Activated CD4-positive, alpha-beta T cell treated with anti-CD3 and anti-CD28 coated beads, Interleukin-2, amount 50 U/mL, for 16 hours (primary cell): ENCODE data around the gene POPDC2.
A peak's percentile ranks its signal among the peaks of the same experiment; 100 is the strongest.

Experiments used
- DNase-seq: peaks from one replicate; pipeline ENCODE4 v3.0.0-alpha.2; 2020

The POPDC2 gene

DNA sequence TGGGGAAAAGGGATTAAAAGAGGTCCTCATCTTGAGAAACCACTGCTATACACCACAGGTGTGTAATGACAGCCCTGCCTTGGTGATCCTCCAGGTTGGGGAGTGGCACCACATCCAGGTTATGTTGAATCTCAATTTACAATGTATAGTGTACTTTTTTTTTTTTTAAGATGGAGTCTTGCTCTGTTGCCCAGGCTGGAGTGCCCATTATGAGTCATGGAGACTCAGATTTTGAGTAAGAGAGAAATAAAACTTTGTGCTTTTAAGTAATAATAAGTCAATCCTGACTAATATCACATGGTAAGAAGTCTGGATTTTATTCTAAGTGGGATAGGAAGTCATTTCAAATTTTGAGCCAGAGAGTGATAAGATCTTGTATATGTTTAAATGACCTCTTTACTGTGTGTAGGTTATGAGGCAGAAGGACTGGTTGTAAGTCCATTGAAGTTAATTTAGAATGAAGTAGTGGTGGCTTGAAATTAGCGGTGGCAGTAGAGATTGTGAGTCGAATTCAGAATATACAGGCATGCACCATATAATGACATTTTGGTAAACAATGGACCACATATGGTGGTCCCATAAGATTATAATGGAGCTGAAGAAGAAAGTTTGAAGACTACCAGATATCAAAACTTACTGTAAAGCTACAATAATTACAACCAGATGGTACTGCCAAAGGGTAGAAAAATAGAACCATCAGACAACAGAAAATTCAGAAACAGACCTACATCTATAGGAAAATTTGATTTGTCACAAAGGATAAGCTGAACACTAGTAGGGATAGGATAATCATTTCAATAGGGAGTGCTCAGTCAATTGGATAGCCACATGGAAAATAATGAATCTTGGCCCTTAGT, 20.7 kb downstream of the POPDC2 start:
- DNase-seq: peak; percentile 80

DNA sequence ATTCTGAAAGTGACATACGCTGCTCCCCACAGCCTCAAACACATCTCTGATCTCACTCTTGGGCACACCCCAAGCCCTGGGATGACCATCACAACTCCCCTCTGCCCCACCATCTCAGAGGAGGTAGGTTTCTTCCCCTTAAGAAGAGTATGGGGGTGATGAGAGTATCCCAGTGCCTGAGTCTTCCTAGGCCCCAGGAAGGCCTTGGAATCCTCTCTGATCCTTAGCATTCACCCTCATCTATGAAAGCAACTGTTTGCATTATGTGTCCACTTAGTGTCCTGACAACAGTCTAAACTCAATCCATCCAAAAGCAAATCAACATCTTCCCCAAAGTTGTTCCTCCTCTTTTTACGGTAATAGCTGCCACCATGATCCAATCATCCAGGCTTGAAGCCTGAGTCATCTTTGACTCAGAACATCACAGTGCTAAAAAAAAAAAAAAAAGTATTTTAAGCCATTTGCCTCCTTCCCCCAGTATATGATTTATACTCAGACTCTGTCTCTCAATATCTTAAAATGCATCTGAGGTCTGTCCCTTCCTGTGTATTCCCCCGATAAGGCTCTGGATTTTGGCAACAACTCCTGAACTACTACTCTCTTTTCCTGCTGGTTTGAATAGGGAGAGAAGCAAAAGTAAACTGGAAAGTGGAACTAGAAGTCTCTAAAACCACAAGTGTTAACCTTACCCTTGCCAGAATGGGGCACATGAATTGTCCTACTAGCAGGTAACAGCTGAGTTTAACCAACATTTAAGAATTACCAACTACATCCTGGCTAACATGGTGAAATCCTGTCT, 22.5 kb downstream of the POPDC2 start:
- peak; percentile 73 for DNase-seq

DNA sequence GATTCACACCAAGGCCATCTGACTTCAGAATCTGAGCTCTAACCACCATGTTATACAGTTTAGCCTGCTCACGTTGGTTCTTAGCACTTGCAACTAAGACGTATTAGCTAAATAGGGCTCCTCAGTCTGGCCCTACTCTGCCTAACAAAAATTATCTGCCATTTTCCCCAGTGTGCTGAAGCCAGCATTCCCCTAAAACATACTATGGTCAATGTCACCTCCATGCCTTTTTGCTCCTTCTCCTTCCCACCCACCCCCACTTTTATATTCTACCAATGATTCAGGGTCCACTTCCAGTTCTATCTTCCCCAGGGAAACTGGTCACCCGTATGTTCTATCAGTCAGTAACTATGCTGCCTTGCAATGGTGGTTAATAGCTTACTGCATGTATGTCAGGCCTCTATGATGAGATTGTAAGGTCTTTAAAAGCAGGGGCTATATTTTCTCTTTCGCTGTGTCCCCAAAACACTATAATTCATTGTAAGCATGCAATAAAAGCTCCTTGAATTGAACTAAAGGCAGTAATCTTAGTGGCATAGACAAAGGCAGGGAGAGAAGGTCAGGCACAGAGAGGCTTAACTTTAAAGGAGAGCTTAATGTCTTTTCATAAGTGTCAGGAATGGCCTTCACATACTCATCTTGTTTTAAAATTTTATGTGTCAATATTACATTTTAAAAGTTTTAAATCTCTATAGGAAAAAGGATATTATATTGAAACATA, 23.3 kb downstream of the POPDC2 start:
- DNase-seq: no peak

DNA sequence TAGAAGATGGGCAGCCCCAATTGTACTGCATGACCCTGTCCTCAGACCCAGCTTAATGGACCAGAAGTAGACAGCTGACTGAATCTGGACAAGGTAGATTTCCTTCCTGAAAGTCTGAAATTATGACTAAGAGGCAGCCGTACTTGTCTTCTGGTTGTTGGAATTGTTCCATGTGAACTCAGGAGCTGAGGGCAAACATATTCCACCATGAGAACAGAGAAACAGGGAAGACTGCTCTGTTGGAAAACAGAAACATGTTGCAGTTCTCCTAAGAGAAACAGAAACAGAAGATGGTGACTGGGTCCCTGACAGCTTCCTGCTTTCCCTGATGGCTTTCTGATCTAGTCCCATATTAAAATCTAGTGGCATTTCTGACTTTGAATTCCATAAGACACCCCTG, 24.1 kb downstream of the POPDC2 start:
- no peak for DNase-seq

DNA sequence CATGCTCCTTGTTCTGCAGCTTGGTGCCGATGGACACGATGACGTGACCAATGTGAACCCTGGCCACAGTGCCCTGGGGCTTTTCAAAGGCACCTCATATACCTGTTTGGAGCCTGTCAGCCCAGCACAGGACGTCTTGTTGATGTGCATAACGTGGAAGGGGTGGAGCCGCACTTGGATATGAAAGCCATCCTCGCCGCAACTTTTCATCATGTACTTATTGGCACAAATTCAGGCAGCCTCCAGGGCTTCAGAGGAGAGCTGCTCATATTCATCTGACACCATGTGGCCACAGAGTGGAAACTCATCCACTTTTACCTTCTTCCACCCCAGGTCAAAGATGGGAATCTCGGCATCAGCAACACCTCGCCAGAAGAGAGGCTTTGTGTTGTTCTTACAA, 24.7 kb downstream of the POPDC2 start:
- DNase-seq: no peak

DNA sequence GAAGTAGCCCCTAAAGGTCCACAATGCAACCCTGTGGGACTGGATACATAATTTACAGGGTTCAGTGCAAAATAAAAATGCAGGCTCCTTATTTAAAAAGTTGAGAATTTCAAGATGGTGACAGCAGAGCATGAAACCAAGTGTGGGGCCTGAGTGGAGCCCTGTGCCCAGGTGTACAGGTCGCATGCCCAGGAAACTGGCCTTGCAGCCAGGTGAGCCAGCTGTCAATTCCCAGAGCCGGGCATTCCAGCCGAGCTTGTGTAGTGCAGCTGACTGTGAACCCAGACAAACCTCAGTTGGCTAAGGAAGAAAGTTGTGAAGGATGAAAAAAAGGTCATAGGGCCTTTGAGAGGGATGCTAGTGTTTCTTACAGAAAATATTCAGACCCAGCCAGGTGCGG, 27.6 kb downstream of the POPDC2 start:
- no peak for DNase-seq

DNA sequence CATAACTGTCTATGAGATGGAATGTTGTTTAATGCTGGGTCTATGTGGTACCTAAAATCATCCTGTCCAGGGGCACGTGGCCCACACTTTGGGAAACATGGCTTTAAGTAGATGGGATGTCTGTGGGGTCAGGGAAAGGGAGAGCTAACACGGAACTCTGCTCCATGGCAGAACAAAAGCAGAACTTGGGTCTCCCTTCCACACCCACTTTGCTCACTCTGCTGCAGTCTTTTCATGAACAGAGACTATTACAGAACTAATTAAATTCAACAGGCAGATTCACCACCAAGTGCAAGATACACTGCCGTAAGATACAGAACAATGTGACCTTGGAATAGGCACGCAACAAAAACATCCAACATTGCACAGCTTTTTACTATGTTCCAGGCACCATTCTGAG, 28.2 kb downstream of the POPDC2 start:
- no peak for DNase-seq

DNA sequence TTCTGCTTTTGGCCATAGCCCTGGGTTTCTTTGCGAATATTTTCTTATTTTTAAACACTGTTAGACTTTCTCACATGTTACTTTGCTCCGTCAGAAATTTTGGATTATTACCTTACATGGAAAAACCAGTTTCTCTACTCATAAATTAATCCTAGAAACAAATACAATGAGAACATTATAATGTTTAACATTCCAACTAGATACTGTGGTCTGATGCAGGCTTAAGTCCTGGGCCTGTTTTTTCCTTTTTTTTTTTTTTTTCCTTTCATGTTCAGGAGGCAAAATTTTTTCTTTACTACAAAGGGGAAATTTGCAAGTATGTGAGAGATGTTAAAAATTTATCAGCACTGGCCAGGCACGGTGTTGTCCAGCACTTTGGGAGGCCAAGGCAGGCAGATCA, 28.9 kb downstream of the POPDC2 start:
- DNase-seq: no peak

DNA sequence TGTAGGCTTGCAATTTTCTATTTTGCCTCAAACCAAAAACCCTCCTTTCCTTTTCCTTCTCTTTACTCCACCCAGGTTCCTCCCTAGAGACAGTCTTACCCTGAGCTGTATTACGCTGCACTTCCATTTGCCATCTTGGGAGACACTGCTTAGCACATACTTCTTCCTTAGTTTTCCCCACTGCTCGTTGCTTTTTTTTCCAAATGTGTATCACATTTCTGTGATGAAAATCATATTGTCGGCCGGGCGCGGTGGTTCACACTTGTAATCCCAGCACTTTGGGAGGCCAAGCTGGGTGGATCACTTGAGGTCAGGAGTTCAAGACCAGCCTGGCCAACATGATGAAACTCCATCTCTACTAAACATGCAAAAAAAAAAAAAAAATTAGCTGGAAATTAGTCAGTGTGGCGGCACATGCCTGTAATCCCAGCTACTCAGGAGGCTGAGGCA, 29.5 kb downstream of the POPDC2 start:
- no peak for DNase-seq

DNA sequence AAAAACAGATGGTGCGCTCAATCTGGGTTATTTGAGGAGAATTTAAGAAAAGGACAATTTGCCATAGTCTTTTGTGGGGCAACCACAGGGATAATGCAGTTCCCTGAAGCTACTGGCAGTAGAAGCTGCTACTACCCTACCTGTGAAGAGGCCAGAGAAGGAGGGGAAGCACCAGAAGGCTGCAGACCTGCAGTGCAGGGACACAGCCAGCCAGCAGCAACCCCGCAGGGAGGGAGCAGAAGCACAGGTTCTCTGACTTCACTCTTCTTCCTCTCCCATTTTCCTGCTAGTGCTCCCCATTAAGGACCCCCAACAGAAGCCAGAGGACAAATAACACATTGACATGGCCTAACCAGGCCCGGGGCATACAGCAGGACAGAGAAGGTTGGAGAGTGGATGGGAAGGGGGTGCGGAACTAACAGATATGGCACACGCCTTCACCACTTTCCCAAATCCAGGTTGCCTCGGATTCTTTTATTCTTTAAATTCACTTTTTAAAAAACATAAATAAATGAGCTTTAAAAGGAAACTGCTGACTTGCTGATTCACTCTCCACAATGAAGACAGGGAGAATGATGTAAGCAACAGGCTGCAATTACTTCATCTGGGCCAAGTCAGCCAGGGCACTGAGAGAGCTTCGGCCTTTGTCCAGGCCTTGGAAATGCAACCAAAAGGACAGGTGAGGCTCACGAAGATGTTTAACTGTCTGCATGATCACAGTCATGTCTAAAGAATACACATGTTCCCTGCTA, 30.1 kb downstream of the POPDC2 start:
- DNase-seq: no peak

DNA sequence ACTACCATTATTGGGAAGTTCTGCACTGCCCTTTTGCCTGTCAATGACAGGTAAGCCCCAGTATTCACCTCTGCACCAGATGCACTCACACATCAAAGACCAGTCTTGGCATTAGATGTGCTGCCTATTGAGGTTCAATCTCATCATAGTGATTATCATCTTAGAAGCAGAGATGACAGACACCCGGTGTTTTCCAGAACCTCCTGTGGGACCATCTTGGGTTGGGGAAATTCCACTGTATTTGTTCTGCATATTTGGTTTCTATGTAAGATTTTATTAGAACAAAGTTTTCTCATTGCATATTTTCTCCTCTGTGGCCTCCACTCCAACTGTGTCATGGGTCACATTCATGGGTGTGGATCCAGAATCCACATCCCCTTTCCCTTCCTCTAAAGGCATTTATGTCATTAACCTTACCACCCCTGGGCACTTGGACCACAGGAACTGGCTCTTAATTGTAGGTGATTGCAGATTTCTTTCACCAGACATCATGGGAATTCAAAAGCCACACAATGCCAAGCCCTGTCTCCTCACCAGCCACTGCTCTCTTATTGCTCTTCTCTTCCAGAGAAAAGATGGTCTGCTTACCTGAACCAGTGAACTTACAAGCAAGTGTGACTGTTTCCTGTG, 31.5 kb downstream of the POPDC2 start:
- no peak for DNase-seq

DNA sequence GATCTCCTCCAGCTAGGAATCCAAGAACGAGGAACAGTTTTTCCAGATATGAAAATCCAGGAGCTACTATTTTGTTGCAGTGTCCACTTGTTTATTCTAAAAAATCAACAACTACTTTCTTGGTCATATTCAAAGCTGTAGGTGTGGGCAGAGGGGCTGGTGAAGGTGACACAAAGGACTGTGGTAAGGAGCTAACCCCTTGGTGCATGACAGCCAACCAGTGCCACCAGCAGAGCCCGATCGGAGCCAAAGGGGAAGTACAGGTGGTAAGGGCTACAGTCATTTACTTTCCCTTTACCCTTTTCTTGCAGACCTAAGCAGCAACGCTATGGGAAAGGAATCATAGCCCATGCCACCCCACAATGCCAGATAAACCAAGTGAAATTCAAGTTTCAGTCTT, 32.0 kb downstream of the POPDC2 start:
- peak; percentile 70 for DNase-seq

DNA sequence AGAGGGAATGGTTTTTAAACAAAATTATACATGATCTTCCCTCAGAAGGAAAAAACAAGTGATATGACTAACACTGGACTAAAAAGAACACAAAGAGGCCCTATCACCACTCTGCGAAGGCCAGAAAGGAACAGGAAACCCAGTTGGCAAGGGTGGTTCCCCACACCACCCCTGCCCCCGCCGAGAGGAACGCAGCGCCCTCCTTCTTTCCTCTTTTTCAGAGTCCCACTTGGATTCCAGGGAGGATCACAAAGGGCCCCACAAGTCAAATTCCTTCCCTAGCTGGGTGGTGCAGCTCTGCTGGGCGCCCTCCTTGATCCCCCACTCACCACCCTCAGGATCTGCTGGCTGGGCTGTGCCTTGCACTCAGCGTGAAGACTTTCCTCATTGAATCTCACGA, 32.9 kb downstream of the POPDC2 start:
- peak; percentile 52 for DNase-seq

DNA sequence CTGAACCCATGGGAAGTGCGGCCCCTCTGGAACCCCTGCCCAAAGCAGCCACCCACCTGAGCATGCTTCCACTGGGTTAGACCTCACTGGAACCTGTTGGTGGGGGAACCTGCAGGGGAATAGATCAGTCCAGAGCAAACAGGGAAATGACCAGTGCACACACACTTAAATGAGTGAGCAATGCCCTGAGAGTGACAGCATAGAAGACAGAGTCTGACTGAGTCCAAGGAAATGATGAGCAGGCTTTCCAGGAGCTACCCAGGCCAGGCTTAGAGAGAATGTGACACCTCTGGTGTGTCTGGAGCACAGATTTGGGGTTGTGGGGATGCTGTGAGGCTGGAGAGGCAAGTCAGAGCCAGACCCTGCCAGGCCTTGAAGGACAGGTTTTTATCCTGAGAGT, 34.2 kb downstream of the POPDC2 start:
- no peak for DNase-seq

DNA sequence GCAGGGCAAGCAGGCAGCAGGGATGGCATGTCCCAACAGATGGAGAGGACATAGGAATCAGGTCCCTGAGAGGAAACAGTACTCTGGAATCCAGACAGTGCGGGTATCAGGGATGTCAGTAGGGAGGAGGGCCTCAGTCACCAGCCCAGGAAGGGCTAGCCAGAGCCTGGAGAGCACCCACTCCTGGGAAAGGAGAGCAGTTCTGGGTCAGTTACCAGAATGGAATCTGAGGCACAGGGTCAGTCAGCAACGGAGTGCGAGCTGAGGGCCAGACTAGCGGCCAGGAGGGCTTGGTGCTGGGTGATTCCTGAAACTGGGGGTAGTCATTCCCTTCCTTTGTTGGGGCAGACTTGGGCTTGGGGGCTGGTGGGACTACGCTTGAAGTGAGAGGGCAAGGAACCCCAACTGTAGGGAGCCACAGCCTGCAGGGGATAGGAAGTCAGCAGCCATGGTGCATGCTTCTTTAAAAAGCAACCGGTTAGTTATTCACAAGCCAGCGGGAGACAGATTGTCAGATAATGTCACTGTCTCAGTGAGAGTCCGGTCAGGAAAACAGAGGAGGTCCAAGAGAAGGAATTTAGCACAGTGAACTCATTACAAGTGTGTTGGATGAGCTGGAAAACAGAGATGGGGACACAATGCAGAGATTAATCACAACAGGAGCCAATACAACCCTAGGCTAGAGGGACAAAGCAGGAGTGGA, 34.8 kb downstream of the POPDC2 start:
- no peak for DNase-seq

DNA sequence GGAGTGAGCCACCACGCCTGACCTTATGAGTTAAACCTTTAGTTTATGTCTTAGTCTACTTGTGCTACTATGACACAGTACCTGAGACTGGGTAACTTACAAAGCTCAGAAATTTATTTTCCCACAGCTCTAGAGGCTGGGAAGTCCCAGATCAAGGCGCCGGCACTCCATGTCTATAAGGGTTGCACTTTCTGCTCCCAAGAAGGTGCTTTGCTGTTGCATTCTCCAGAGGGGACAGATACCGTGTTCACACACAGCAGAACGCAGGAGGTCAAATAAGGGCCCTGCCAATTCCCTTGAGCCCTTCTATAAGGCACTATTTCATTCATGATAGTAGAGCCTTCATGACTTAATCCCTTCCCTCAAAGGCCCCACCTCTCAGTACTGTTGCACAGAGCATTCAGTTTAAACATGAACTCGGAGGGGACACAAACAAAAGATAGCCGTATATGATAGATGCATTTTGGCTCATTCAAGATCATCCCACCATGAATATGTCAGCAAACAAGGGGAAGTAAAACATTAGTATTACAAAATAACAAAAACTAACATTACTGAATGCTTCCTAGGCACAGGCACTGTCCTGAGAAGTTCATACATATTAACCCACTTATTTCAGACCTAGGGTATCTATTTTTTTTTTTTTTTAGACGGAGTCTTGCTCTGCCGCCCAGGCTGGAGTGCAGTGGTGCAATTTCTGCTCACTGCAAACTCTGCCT, 36.2 kb downstream of the POPDC2 start:
- no peak for DNase-seq

DNA sequence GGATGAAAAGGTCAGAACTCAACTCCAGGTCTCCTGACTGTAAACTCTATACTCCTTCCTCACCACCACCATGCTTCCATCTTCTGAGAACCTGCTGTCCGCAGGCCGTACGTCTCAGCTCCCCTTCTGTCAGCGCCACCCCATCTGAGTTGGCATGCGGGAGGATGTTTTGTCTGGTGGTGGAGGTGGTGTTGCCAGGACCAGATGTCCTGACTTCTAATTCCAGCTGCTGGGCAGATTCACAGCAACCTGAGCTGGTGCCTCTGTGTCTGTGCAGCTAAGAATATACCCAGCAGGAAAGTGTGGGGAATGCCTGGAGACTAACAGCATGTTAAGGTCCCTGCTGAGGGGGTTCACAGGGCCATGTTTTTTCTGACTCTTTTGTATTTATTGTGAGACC, 39.5 kb downstream of the POPDC2 start:
- no peak for DNase-seq

DNA sequence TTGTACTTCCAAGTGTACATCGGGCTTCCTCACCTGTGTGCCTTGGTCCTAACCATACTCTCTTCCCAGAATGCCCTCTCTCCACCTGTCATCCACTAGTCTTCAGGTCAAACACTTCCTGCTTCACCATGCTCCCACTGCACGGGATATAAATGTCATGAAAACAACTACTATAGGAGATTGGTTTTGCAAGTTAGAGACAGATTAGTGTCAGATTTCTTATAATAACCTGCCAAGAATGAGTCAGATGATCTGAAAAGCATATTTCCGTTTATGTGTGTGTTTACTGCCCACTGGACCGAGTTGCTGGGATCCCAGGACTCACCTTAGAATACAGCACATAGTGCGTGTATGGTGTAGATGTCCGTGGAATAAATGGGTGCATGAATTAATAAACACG, 41.3 kb downstream of the POPDC2 start:
- no peak for DNase-seq

DNA sequence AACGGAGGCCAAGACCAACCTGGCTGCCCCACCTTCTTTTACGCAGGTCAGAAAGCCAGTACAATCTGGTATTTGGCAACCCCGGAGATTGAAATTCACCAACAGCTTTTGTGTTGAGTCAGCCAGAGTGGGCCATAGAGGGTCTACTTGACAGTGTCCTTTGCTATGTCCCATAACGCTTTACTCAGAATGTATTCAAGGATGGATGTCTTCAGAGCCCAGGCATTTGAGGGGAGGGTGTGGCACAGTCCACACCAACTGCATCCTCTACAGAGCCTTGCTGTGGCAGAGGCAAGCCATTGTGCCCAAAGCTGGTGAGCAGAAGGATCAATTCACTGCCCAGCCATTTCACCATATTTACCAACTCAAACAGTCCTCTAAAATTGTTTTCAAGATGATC, 44.3 kb downstream of the POPDC2 start:
- no peak for DNase-seq

DNA sequence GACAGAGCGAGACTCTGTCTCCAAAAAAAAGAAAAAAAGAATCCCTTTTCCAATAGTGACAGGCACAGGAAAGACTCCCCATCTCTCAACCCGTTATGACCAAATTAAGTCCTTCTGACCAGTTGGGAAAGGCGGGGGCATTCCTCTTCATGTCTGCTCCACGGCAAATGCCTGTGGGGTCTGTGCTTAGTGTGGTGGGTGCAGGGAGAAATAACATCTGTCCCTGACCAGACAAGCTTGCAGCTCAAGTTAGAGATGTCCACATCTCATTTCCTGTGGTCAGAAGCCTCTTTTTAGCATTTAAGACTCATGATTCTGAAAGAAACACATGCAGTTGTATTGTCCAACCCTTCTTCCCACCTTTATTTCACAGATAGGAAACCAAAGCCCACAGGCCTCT, 46.5 kb downstream of the POPDC2 start:
- no peak for DNase-seq

DNA sequence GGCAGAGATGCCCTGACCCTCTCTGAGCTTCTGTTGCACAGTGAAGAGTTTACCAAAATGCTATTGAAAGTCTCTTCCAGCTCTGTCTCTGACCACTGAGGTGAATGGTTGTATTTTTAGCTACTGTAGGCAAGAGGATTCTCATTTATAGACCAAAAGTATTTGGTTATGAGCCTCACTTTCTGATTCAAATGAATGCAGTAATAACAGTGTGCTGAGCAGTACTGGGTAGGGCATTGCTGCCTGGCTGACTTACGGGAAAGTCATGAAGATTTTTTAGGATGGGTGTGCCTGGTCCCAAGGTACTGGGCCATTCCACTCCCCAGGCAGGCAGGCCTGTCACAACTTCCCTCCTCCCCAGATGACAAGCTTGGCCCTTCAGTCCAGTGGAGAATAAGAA, 47.2 kb downstream of the POPDC2 start:
- no peak for DNase-seq
